ENCODE results near the gene MERTK.

DNA sequence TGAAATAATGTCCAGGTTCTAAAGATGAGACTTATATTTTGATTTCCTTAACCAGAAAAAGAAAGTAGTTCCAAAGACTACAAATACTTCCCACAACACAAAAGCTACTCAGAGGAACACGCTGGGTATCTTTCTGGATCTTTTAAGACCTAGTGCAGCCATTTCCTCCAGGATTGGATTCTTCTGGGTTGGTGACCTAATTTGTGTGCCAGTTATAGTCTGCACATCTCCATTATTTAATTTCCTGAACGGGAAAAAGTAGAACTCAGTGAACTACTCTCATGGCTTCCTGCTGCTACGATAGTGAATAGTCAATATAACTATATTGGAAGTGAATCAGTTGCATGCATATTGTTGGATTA, 158.2 kb downstream of the MERTK start:
- TF ChIP-seq CBX5 (IDR thresholded peaks at IDR 0.05; ENCODE audit: low read depth) (no peak), POLR2A (IDR thresholded peaks at IDR 0.05; ENCODE audit: low read depth, low read length) (no peak), RAD21 (IDR thresholded peaks at IDR 0.05; ENCODE audit: insufficient read depth, low read depth, low read length) (no peak), NFIC (IDR thresholded peaks at IDR 0.05; ENCODE audit: low read depth, low read length) (no peak), RFX5 (IDR thresholded peaks at IDR 0.05; ENCODE audit: low read depth, low read length) (no peak), EP300 (IDR thresholded peaks at IDR 0.05; ENCODE audit: borderline replicate concordance in 1 of 2, control insufficient read depth in 1 of 2, low read depth in 2 of 2, low read length in 2 of 2) (no peak), FOXK2 (IDR thresholded peaks at IDR 0.05) (no peak), CEBPB (IDR thresholded peaks at IDR 0.05; ENCODE audit: borderline replicate concordance in 1 of 2, low read depth in 2 of 2, low read length in 2 of 2) (no peak), SIN3A (IDR thresholded peaks at IDR 0.05; ENCODE audit: low read depth, low read length) (no peak), SREBF1 (IDR thresholded peaks at IDR 0.05; ENCODE audit: low read length) (no peak), TAF1 (IDR thresholded peaks at IDR 0.05; ENCODE audit: borderline replicate concordance, low read depth, low read length) (no peak), ZNF274 (IDR thresholded peaks at IDR 0.05; ENCODE audit: insufficient read depth, insufficient read length) (no peak)
- TF ChIP-seq, protein P1, sequence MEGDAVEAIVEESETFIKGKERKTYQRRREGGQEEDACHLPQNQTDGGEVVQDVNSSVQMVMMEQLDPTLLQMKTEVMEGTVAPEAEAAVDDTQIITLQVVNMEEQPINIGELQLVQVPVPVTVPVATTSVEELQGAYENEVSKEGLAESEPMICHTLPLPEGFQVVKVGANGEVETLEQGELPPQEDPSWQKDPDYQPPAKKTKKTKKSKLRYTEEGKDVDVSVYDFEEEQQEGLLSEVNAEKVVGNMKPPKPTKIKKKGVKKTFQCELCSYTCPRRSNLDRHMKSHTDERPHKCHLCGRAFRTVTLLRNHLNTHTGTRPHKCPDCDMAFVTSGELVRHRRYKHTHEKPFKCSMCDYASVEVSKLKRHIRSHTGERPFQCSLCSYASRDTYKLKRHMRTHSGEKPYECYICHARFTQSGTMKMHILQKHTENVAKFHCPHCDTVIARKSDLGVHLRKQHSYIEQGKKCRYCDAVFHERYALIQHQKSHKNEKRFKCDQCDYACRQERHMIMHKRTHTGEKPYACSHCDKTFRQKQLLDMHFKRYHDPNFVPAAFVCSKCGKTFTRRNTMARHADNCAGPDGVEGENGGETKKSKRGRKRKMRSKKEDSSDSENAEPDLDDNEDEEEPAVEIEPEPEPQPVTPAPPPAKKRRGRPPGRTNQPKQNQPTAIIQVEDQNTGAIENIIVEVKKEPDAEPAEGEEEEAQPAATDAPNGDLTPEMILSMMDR (IDR thresholded peaks at IDR 0.05 in 2 of 3, conservative IDR thresholded peaks at IDR 0.05 in 1 of 3; ENCODE audit: control insufficient read depth in 2 of 3, extremely low read depth in 1 of 3, insufficient read depth in 1 of 3, low read depth in 3 of 3, low read length in 3 of 3): no peak

All from GM12878 (cell line).